ENCODE results near the gene SLC35A3.

DNA sequence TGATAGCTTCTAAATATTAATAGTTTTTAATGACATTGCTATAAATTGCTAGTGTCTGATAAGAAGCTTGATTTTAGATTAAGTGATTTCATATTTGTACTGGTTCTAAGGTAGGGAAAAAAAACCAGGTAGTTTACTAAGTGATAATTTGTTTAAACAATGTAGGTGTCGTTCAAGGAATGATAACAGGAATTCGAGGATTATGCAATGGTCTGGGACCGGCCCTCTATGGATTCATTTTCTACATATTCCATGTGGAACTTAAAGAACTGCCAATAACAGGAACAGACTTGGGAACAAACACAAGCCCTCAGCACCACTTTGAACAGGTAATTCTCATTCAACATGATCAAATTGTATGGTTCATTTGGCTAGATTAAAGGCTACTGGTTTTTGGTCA, 110.5 kb downstream of the SLC35A3 start:
- TF ChIP-seq, protein P1, sequence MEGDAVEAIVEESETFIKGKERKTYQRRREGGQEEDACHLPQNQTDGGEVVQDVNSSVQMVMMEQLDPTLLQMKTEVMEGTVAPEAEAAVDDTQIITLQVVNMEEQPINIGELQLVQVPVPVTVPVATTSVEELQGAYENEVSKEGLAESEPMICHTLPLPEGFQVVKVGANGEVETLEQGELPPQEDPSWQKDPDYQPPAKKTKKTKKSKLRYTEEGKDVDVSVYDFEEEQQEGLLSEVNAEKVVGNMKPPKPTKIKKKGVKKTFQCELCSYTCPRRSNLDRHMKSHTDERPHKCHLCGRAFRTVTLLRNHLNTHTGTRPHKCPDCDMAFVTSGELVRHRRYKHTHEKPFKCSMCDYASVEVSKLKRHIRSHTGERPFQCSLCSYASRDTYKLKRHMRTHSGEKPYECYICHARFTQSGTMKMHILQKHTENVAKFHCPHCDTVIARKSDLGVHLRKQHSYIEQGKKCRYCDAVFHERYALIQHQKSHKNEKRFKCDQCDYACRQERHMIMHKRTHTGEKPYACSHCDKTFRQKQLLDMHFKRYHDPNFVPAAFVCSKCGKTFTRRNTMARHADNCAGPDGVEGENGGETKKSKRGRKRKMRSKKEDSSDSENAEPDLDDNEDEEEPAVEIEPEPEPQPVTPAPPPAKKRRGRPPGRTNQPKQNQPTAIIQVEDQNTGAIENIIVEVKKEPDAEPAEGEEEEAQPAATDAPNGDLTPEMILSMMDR (IDR thresholded peaks at IDR 0.05 in 2 of 3, conservative IDR thresholded peaks at IDR 0.05 in 1 of 3; ENCODE audit: borderline replicate concordance in 1 of 3, insufficient read depth in 1 of 3, low read depth in 2 of 3, low read length in 2 of 3), result no peak
- TF ChIP-seq POLR2A (IDR thresholded peaks at IDR 0.05; ENCODE audit: borderline replicate concordance, extremely low read depth, insufficient read depth, insufficient read length), result no peak
